GM12878 (cell line): Measurements from ENCODE around the gene FGGY.

ENCODE experiments used
- MAX ChIP-seq: IDR thresholded peaks from 2 replicates; pipeline ENCODE4 v1.6.1; 2012; ENCODE audit warnings: low read depth, low read length, improper control_type of control experiment
- ZNF24 ChIP-seq: fragments of 450-650 bp; IDR thresholded peaks from 2 replicates; pipeline ENCODE4 v1.6.1; 2017; ENCODE audit warnings: antibody characterized with exemption, mild to moderate bottlenecking
- TF ChIP-seq, protein P1 (sequence below): fragments of 450-650 bp; IDR thresholded peaks from 2 replicates; pipeline ENCODE4 v1.6.1; 2018; ENCODE audit warnings: borderline replicate concordance, mild to moderate bottlenecking; ENCODE audit not compliant: partially characterized antibody

DNA sequence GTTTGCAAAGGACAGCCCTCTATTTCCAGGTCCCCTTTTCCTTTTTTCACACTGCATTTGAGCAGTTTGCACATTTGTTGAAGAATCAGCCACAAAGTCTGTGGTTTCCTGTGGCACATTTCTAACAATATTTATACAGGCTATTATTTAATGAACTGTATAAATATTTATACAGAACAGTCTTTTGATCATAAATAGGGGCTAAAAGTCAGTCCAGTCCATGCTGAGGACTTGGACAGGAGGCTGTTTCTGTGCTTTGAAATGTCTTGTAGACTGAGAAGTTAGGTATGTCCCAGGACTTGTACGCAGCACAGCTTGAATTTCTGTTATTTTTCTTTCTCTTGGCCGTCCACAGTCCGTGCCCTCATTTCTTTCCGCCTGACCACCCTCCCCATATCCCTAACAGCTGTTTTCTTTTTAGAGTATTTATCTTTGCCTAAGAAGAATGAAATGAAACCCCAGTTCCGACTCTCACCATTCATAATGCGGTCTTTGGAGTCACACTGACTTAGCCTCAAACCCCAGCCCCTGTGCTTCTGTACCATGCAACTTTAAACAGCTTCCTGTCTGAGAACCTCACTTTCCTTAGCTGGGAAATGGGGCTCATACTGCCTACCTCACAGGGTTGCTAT is 19.7 kb downstream of the FGGY start:
- no peak for TF ChIP-seq MAX
- TF ChIP-seq, protein P1, sequence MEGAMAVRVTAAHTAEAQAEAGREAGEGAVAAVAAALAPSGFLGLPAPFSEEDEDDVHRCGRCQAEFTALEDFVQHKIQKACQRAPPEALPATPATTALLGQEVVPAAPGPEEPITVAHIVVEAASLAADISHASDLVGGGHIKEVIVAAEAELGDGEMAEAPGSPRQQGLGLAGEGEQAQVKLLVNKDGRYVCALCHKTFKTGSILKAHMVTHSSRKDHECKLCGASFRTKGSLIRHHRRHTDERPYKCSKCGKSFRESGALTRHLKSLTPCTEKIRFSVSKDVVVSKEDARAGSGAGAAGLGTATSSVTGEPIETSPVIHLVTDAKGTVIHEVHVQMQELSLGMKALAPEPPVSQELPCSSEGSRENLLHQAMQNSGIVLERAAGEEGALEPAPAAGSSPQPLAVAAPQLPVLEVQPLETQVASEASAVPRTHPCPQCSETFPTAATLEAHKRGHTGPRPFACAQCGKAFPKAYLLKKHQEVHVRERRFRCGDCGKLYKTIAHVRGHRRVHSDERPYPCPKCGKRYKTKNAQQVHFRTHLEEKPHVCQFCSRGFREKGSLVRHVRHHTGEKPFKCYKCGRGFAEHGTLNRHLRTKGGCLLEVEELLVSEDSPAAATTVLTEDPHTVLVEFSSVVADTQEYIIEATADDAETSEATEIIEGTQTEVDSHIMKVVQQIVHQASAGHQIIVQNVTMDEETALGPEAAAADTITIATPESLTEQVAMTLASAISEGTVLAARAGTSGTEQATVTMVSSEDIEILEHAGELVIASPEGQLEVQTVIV = no peak
- no peak for TF ChIP-seq ZNF24
